IPS-NIHi7 (cell line): ENCODE results near the gene SHROOM4.

Experiments used
- DNase-seq: peaks from one replicate; pipeline ENCODE4 v3.0.0; 2012; ENCODE audit warnings: mixed read lengths; ENCODE audit errors: extremely low spot score

SHROOM4 gene

GRCh38 chrX:50615570-50616158 is 198.3 kb downstream of the SHROOM4 start:
- DNase-seq = no peak

- DNase-seq = no peak
Measured at GRCh38 chrX:50614460-50614859, 199.5 kb downstream of the SHROOM4 start.

GRCh38 chrX:50613846-50614245 is 200.1 kb downstream of the SHROOM4 start:
- no peak for DNase-seq

- DNase-seq = no peak
Measured at GRCh38 chrX:50609796-50610195, 204.2 kb downstream of the SHROOM4 start.

- DNase-seq = peak; percentile 34
Measured at GRCh38 chrX:50606300-50606950, 207.6 kb downstream of the SHROOM4 start.

GRCh38 chrX:50596056-50596455 is 217.9 kb downstream of the SHROOM4 start:
- no peak for DNase-seq

GRCh38 chrX:50594788-50595187 is 219.2 kb downstream of the SHROOM4 start:
- DNase-seq = peak; percentile 79

- no peak for DNase-seq
Measured at GRCh38 chrX:50586980-50587379, 227.0 kb downstream of the SHROOM4 start.

GRCh38 chrX:50586407-50586806 is 227.6 kb downstream of the SHROOM4 start:
- DNase-seq = no peak

GRCh38 chrX:50581405-50581804 is 232.6 kb downstream of the SHROOM4 start:
- no peak for DNase-seq

GRCh38 chrX:50579955-50580354 is 234.0 kb downstream of the SHROOM4 start:
- peak; percentile 69 for DNase-seq

- no peak for DNase-seq
Measured at GRCh38 chrX:50577326-50577725, 236.7 kb downstream of the SHROOM4 start.

- DNase-seq = no peak
Measured at GRCh38 chrX:50567636-50568035, 246.4 kb downstream of the SHROOM4 start.

GRCh38 chrX:50565718-50566117 is 248.3 kb downstream of the SHROOM4 start:
- no peak for DNase-seq
